HG03064 (cell line): Measurements from ENCODE around the gene TRMT10B.
"Not testable (repeated sequence)": the region's sequence is repeated elsewhere in the genome, so short reads cannot be mapped to it uniquely, and the experiment has no call there.

Experiments
- ATAC-seq: cut with Tn5 transposase; IDR thresholded peaks from one replicate; pipeline ENCODE4 v1.9.1; 2021; ENCODE audit warnings: low read depth; ENCODE audit not compliant: unreplicated experiment

TRMT10B gene

GRCh38 chr9:37749129-37749528, 4.5 kb upstream of the TRMT10B start:
- ATAC-seq = no peak

- no peak for ATAC-seq
Measured at GRCh38 chr9:37751186-37751585, 2.4 kb upstream of the TRMT10B start.

GRCh38 chr9:37751704-37752103, 1.9 kb upstream of the TRMT10B start:
- ATAC-seq = not testable (repeated sequence)

GRCh38 chr9:37752112-37752511, 1.5 kb upstream of the TRMT10B start:
- ATAC-seq = not testable (repeated sequence)

GRCh38 chr9:37752642-37753488, 740 bp upstream of the TRMT10B start:
- no peak for ATAC-seq

GRCh38 chr9:37758747-37759146, 5.1 kb downstream of the TRMT10B start:
- ATAC-seq = no peak

GRCh38 chr9:37760416-37761161, 7.0 kb downstream of the TRMT10B start:
- ATAC-seq = no peak

- ATAC-seq = no peak
Measured at GRCh38 chr9:37761511-37761910, 7.9 kb downstream of the TRMT10B start.

GRCh38 chr9:37765263-37765662, 11.7 kb downstream of the TRMT10B start:
- ATAC-seq = not testable (repeated sequence)

GRCh38 chr9:37769306-37769705, 15.7 kb downstream of the TRMT10B start:
- no peak for ATAC-seq

GRCh38 chr9:37769995-37770394, 16.4 kb downstream of the TRMT10B start:
- ATAC-seq = no peak

GRCh38 chr9:37775216-37775919, 21.8 kb downstream of the TRMT10B start:
- ATAC-seq = no peak

- no peak for ATAC-seq
Measured at GRCh38 chr9:37776328-37776727, 22.7 kb downstream of the TRMT10B start.

- no peak for ATAC-seq
Measured at GRCh38 chr9:37778534-37778933, 24.9 kb downstream of the TRMT10B start.

- no peak for ATAC-seq
Measured at GRCh38 chr9:37784291-37784615, 30.6 kb downstream of the TRMT10B start.

- peak; percentile 86 for ATAC-seq
Measured at GRCh38 chr9:37784616-37785483, 31.2 kb downstream of the TRMT10B start, which contains the start of gene EXOSC3. Gene EXOSC3, minus strand, starts transcription at chr9:37785064. Its CDS starts 20 bp downstream, at chr9:37785044.

- ATAC-seq = no peak
Measured at GRCh38 chr9:37787059-37787458, 33.5 kb downstream of the TRMT10B start.

- ATAC-seq = no peak
Measured at GRCh38 chr9:37788332-37788731, 34.7 kb downstream of the TRMT10B start.

- ATAC-seq = no peak
Measured at GRCh38 chr9:37790096-37790495, 36.5 kb downstream of the TRMT10B start.

- no peak for ATAC-seq
Measured at GRCh38 chr9:37792122-37792521, 38.5 kb downstream of the TRMT10B start.
